GM12874 (cell line): ENCODE results near the gene EGFR.

Experiments
- TF ChIP-seq, protein P1 (sequence below): IDR thresholded peaks from 2 replicates; pipeline ENCODE4 v1.5.1; 2011; ENCODE audit warnings: low read depth, mild to moderate bottlenecking, control low read depth, low read length, moderate library complexity; ENCODE audit not compliant: insufficient read depth

The EGFR gene

DNA sequence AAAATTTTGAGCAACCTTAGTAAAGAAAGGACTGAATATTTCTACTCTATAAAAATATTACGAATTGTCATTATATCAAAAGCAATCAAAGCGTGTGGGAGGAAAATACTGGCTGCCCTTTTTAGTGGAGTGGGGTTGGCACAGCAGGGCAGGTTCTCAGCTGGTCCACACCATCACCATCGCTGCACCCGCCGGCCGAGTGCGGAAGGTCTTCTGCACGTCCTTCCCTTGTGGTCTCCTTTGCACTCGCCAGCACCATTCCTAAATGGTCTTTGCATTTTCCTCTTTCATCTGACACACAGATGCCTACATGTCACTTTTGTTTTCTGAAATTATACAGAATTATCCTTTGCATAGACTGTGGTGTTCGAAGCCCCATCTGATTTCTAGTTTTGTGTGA lies 229.7 kb downstream of the EGFR start:
- TF ChIP-seq, protein P1, sequence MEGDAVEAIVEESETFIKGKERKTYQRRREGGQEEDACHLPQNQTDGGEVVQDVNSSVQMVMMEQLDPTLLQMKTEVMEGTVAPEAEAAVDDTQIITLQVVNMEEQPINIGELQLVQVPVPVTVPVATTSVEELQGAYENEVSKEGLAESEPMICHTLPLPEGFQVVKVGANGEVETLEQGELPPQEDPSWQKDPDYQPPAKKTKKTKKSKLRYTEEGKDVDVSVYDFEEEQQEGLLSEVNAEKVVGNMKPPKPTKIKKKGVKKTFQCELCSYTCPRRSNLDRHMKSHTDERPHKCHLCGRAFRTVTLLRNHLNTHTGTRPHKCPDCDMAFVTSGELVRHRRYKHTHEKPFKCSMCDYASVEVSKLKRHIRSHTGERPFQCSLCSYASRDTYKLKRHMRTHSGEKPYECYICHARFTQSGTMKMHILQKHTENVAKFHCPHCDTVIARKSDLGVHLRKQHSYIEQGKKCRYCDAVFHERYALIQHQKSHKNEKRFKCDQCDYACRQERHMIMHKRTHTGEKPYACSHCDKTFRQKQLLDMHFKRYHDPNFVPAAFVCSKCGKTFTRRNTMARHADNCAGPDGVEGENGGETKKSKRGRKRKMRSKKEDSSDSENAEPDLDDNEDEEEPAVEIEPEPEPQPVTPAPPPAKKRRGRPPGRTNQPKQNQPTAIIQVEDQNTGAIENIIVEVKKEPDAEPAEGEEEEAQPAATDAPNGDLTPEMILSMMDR: no peak

DNA sequence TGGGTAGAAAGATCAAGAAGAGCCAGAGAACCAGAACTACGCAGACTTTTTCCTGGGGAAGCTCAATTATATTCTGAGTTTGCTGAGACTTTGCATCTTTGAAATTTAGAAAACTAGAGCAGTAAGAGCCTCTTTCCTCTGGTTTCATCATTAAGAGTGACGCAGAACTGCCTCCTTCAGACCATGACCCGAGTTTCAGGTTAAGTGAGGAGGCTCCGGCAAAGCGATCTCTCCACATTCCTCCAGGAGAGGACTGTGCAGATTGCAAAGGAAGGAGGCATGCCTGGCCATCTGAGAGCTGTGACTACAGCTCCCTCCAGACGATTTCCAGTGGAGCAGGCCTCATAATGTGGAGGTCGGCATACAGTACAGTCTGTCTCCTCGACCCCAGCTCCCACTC lies 230.5 kb downstream of the EGFR start:
- TF ChIP-seq, protein P1: no peak

DNA sequence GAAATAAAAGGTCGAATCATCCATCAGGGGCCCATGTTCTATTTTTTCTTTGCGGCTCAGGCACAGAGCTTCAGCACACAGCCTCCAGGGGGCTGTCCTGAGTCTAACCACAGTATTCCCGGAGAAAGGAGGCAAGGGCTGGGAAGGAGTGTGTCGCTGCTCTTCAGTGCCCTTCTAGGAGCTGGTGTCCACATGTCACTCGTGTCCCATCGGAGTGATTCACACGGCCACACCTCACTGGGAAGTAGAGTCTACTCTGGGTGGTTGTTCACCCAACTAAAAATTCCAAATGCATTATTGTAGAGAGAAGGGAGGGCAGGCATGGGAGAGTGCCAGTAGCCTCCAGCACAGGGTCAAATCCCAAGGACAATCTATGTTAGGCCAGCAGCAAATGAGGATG lies 231.5 kb downstream of the EGFR start:
- TF ChIP-seq, protein P1: no peak

DNA sequence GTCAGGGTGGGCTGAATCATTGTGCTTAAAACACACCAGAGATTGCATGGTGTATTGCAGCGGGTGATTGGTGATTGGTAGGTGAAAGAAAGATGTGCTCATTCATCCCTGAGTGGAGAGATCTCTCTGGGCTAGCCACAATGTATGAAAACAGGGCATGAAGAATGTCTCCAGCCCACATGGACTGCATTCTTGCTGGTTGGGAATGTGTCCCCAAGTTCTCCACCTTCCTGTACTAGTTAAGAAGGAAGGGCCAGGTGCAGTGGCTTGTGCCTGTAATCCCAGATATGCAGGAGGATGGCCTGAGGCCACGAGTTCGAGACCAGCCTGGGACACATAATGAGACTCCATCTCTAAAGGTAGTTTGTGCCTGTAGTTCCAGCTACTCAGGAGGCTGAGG lies 232.5 kb downstream of the EGFR start:
- TF ChIP-seq, protein P1: no peak

DNA sequence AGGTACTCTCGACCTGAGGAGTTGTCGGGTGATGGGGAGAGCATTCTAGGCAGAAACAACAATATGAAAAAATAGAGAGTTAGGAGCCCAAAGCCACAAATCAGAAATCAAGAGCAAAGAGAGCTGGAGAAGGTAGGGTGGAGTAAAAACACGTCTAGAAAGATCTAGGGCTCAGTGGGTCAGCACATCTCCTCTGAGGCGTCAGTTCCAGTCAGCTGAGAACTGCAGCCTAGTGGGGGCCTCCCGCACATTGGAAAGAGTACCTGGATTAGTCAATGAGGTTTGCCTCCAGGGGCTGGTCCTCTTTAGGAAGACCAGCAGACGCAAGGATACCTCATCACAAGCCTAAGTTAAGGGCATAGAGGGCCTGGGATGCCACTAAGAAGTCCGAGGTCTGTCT lies 233.1 kb downstream of the EGFR start:
- TF ChIP-seq, protein P1: no peak

DNA sequence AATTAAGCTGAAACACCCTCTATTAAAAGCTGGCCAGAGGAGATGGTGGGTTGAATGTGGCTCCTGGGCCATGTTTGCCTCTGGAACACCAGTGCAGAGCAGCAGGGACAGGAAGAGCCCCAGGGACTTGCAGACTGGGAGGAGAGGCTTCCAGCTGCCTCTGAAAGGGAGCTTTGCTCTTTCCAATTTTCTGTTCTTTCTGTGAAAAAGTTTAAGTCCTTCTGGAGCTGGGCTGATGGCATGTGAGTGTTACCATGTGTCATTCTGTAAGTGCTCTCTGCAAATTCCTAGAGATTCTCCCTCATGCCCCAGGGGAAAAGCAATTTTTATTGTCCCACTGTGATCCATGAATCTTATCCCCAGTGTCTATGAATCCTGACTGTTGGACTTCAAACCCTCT lies 233.6 kb downstream of the EGFR start:
- TF ChIP-seq, protein P1: no peak

DNA sequence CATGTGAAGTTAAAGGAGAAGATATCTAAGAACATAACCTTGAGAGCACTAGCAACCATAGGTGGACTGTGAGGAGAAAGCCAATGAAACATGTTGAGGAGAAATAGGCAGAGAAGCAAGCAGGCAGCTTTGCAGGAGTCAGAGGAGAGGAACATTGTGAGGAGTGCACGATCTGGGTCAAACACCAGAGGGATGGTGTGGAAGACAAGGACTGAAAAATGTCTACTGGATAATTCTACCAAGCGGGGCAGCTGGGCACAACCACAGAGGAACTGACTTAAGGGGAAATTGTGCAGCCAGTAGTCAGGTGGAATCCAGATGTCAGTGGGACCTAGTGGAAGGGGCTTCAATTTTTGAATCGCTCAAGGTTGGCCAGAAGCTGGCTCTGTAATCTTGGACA lies 234.4 kb downstream of the EGFR start:
- TF ChIP-seq, protein P1: no peak

DNA sequence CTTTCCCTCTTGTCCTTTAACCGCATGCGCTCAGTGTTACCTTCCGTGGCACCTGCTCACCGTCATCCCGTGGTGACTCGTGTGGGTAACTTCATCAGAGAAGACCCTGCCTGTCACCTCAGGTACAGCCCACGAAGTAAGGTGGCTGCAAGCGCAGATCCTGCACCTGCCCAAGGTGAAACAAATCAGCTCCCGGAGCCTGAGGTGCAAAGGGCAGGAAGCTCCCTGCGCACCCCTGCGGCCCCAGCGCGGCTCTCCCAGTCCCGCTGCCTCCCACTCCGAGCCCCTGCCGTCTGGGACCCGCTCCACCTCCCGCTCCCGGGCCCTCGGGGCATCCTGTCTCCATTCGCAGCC lies 235.4 kb downstream of the EGFR start:
- TF ChIP-seq, protein P1: no peak
